Lower leg skin (tissue), 3 donors: ENCODE measurements around the gene PALM3.

Source experiments
- CTCF ChIP-seq, 3 donors: fragments of 450-650 bp; IDR thresholded peaks; one replicate each; pipeline ENCODE4 v1.5.1; 2016; ENCODE audit warnings: antibody characterized with exemption in 3 of 3, mild to moderate bottlenecking in 3 of 3, moderate library complexity in 2 of 3
- POLR2A ChIP-seq, 2 donors: fragments of 450-650 bp; IDR thresholded peaks; one replicate each; pipeline ENCODE4 v1.6.1; 2016 to 2017; ENCODE audit warnings: antibody characterized with exemption in 2 of 2, mild to moderate bottlenecking in 1 of 2, moderate library complexity in 1 of 2

DNA sequence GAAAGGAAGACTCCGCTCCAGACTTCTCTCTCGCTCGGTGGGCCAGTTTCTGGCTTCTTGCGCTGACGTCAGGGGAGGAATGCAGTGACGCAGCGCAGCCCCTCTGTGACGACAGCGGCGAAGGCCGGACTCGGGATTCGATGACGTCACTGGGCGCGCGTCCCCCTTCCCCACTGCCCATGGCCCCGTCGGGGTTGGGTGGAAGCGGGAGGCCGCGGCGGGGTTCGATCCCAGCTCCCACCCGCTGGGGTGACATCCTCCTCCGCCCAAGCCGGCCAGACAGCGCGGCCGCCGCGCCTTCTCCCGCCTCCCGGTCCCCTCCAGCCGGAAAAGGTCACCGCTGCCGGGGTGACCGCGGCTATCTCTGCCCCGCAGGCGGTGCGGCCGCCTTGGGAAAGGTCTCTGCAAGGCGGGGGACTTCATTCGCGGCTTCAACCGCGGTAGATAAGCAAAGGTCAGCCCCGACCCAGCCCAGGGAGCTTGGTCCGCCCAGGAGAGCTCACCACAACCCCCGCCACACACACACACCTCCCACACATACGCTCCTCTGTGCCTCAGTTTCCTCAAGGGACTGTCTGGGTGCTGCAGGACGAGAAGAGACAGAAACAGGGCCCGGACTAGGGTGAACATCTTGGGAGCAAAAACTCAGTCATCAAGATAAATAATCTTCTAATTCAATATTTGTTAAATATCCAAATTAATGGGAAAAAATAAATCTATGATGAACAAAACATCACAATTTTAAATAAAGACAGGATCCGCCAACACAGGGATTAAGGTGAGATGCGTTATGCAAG is 54.9 kb downstream of the PALM3 start:
- no peak for TF ChIP-seq CTCF (IDR thresholded peaks at IDR 0.05)
- no peak for TF ChIP-seq POLR2A (IDR thresholded peaks at IDR 0.05)
